Hematopoietic multipotent progenitor cell treated with erythropoietin and hydrocortisone succinate and interleukin-3 and kit ligand, for 17 days (in vitro differentiated cells): ENCODE data around the gene TLCD1.
A peak's percentile ranks its signal among the peaks of the same experiment; 100 is the strongest.

Experiments
- DNase-seq: peaks from one replicate; pipeline ENCODE4 v3.0.0-alpha.2; 2015; ENCODE audit warnings: low spot score

Gene TLCD1, protein sequence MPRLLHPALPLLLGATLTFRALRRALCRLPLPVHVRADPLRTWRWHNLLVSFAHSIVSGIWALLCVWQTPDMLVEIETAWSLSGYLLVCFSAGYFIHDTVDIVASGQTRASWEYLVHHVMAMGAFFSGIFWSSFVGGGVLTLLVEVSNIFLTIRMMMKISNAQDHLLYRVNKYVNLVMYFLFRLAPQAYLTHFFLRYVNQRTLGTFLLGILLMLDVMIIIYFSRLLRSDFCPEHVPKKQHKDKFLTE

GRCh38 chr17:28726226-28726626 is at the start of gene TLCD1:
Gene TLCD1 (minus strand): TSS chr17:28726233. CDS start chr17:28726097, 136 bp downstream.
- DNase-seq = peak; percentile 74

- no peak for DNase-seq
Observed at GRCh38 chr17:28774206-28774605, 48.2 kb upstream of the TLCD1 start.

- DNase-seq = no peak
Observed at GRCh38 chr17:28773736-28774135, 47.7 kb upstream of the TLCD1 start.

DNA sequence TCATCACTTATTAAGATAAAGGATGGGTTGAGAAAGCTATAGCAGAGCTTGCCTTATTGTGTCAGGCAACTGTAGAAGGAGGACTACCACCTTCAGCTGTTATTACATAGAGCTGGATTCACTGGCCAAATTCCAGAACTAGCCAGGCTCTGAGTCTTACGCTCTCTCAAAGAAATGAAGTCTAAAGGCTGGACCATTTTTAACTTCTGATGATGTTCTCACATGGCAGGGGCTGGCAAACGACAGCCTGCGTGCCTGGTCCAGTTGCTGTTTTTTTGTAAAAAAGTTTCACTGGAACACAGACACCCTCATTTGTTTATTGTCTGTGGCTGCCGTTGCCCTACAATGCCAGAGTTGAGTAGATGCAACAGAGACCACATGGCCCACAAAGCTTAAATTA is 39.0 kb upstream of the TLCD1 start:
- no peak for DNase-seq

GRCh38 chr17:28763804-28764266 is 37.8 kb upstream of the TLCD1 start:
- peak; percentile 88 for DNase-seq

DNA sequence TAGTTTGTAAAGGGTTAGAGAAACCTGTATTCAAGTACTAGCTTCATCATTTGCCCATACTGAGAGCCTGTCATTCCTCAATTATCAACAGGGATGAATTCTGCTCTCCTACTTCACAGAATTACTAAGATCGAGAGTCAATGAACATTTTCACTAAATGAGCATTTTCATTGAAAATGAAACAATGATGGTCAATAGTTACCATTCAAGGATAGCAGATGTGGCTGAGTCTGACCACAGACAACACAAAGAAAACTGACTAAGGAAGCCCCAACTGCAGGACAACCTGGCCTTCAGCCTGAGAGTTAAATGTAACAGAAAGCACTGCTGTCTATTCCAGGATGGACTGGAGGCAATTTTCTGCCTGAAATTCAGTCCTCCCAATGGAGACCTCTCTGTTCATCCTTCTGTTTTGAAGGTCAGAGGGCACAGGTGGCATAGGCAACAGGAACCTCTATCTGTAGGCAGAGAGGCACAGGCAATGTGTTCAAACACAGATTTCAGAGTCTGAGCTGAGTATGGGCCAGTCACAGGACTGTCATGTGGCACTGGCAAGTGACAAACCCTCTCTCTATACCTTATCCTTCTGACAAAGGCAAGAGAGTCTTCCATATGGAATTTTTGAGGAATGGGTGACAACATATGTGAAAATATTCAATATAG is 37.2 kb upstream of the TLCD1 start:
- DNase-seq = no peak

- no peak for DNase-seq
Observed at GRCh38 chr17:28760601-28761562, 34.8 kb upstream of the TLCD1 start.

DNA sequence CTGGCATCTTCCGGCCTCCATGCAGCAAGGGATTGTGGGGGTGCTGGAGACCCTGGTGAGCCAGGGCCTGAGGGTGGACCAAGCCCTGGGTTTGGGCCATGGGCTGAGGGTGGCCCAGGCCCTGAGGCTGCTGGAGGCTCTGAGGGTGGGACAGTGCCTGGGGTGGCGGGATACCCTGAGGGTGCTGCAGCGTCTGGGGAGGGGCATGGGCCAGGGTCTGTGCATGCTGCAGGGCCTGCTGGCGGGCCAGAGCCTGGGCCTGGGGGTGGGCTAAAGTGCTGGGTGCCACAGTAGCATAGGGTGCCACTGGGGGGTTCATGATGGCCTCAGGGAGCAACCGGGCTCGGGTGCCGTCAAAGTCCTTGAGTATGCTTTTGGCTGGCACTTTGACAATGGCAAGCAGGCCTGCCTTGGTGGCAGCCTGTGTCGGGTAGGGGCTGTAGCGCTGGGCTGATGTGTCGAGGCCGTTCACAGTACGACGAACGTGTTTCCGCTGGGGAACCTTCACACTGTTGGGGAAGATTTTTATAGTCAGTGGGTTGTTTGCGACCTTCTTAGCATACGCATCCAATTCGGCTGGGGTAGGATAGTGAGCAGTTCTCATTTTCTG is 33.3 kb upstream of the TLCD1 start:
- DNase-seq = no peak

- DNase-seq = no peak
Observed at GRCh38 chr17:28758411-28759121, 32.5 kb upstream of the TLCD1 start.

DNA sequence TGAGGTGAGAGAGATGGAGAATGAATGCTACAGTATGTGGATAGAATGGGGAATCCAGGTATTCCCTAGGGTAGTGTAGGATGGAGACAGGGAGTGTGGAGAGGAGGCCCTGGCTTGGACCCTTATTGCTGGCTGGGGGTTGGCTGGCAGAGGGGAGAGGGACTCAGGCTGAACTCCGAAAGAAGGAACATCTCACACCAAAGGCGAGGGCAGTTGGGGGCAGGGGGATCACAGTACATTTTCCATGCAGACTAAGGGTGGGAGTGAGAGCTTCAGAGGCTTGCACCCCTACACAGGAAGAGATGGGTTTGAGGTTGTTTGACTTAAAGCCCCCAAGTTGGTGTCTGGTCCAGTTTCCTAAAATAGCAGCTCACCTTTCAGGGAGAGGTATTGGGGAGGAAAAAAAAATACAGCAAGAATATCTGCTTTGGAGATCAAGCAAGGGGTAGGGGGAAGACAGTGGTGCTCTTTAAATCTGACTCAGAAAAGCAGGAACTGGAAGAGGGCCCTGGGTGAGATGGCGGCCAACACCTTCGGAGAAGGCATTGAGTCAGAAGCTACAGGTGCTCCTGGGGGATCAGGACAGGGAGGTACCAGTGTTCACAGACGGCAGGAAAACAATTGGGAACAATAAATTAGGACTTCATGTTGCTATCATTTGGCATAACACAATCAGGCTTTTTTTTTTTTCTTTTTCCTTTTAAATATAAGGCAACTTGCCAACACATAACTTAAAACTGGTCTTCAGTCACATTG is 30.2 kb upstream of the TLCD1 start:
- no peak for DNase-seq

- no peak for DNase-seq
Observed at GRCh38 chr17:28755486-28755885, 29.5 kb upstream of the TLCD1 start.

- DNase-seq = no peak
Observed at GRCh38 chr17:28751600-28752366, 25.8 kb upstream of the TLCD1 start.

DNA sequence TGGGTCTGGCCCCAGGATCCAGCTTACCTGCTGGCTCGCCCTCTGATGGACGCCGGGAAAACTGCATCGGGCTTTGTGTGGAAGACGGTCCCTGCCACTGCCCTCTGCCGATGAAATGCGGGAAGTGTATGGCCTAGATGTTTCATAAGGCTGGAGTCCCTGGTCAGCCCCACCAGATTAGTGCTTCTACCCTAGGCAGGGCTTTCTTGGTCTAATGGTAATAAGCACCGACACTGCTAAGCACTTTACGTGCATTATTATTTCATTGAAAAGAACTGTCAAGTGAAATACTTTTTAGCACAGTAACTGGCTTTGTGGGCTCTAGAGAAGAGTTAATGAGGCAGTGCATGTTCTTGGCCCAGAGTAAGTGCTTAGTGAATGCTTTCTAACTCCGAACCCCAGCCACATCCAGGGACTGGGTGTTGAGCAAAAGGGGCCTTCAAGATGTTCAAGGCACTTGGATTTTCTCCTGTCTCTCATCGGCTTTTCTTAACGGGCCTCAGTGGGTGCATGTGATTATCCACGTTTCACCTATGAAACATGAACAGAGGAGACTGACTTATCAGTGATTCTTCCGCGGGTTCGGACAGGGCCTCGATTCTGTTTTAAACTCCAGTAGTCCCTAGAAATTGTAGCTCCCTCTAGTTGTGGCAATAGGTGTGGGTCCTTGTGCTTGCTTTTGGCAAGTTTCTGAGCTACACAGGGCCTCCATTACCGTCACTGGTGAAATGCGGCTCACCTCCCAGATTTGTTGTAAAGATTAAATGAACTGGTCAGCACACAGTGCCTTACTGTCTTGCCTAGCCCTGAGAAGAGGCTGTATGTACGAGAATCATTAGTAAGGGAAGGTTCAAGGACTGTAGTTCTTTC is 24.4 kb upstream of the TLCD1 start:
- peak; percentile 94 for DNase-seq

DNA sequence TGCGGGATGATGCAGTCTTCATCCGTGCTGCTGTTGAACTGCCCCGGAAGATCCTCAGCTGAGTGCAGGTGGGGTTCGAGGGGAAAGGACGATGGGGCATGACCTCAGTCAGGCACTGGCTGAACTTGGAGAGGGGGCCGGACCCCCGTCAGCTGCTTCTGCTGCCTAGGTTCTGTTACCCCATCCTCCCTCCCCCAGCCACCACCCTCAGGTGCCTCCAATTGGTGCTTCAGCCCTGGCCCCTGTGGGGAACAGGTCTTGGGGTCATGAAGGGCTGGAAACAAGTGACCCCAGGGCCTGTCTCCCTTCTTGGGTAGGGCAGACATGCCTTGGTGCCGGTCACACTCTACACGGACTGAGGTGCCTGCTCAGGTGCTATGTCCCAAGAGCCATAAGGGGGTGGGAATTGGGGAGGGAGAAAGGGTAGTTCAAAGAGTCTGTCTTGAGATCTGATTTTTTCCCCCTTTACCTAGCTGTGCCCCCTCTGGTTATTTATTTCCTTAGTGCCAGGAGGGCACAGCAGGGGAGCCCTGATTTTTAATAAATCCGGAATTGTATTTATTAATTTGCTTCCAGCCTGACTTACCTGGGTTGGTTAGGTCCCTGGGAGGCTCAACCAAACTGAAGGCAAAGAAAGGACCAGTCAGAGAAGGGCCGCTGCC is 23.6 kb upstream of the TLCD1 start:
- no peak for DNase-seq

- DNase-seq = no peak
Observed at GRCh38 chr17:28748852-28749515, 23.0 kb upstream of the TLCD1 start.

- no peak for DNase-seq
Observed at GRCh38 chr17:28747801-28748750, 22.0 kb upstream of the TLCD1 start.
